Stimulated activated naive CD4-positive, alpha-beta T cell (primary cell): ENCODE data around the gene FHL3.

Experiments used
- DNase-seq, 6 experiments: peaks; one replicate each; lab custom pipeline; 2025; lab: John Stamatoyannopoulos, UW

The FHL3 gene, protein sequence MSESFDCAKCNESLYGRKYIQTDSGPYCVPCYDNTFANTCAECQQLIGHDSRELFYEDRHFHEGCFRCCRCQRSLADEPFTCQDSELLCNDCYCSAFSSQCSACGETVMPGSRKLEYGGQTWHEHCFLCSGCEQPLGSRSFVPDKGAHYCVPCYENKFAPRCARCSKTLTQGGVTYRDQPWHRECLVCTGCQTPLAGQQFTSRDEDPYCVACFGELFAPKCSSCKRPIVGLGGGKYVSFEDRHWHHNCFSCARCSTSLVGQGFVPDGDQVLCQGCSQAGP

DNA sequence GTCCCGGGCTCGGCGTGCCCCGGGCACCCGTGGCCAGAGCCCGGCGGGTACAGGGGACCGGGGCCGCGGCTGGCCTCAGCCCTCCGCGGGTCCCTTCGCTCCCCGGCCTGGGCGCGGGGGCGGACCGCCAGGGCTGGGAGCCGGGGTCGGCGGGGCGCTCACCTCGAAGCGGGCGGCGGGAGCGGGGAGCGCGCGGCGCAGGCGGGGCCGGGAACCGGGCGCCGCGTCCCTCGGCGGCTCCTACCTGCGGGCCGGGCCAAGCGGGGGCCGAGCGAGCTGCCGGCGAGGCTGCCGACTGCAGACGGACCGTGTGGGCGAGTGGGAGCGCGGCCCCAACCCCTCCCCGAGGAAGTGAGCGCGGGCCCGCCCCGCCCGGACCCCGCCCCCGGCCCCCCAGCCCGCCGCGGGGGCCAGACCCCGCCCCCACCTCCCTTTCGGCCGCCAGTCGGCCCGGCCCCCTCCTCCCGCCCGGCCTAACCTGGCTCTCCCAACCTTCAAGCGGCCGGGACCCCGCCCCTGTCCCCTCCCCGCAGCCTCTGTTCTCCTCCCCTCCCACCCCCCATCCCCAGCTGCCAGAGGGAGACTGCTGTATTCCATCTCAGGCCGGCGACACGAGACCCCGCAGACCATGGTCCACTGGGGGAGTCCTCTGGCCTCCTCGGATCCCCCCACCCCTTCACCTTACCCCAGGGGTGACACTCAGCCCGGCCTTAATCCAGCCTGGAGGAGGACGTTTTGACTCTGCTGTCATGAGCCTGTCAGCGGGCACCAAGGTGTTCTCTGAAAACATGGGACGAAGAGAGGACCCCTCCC lies at the start of gene FHL3:
Gene FHL3 (minus strand): TSS at position 320 of the 813 bp plus-strand sequence. CDS start 6,102 bp downstream, outside the sequence.
- DNase-seq = peak in 5 of 6 experiments; percentile 6 to 62 (median 35)

DNA sequence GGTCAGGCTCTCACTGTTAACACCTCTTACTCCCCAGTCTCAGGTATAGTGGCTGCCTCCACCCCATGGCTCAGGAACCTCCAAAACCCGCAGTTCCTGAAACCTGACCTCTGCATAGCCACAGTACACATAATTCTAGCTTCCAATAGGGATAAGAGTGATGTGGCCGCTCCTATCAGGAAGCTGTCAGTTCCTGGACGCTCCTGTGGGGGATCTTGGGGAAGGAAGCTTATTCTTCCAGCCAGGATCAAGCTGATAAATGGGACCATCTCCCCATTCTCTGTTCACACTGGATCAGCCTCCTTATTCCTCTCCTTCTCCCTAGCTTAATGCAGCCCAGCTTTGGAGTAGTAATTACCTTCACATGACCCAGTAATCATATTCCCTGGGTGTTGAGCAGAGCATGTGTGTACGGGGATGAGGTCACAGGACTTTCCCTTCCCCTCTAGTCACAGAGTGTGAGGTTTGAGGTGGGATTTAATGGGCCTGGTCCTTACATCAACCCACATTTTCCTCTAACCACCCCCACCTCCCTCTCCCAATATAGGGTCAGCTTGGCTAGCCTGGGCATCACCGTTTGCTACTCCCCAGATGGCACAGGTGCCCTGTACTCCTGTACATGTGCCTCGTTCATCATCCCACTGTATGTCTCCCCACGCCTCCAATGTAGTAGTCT lies 48.2 kb upstream of the FHL3 start:
- DNase-seq = no peak

DNA sequence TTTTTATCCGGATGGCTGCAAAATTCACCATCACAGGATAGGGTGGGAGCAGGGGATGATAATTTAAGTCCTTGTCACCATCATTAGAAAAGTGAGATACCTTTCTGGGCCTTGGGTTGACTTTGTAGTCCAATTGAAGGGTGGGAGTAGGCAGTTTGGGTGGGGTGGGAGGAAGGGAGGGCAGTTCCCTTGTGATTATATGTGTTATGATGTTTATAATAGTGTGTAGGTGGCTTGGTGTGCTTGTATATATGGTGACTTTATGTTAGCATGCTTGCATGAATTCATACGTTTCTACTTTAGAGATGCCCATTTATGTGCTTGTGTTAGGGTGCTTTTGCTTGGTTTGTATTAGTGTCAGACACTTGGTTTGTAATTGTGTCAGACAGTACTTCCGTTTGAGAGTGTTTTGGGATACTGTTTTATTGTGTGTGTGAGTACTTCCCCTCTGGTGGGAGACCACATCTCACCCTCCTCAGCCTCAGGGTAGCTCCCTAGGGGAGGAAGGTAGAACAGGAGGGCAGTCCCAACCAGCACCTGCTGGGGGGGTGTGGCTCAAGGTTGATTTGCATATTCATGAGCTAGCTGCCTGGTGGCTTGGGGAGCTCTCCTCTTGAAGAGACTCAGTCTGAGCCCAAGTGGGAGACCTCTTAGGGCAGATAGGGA lies 47.6 kb upstream of the FHL3 start:
- DNase-seq = no peak

- DNase-seq = no peak
Measured at GRCh38 chr1:38051079-38051543, 45.8 kb upstream of the FHL3 start.

- DNase-seq = no peak
Measured at GRCh38 chr1:38050397-38051078, 45.2 kb upstream of the FHL3 start.

DNA sequence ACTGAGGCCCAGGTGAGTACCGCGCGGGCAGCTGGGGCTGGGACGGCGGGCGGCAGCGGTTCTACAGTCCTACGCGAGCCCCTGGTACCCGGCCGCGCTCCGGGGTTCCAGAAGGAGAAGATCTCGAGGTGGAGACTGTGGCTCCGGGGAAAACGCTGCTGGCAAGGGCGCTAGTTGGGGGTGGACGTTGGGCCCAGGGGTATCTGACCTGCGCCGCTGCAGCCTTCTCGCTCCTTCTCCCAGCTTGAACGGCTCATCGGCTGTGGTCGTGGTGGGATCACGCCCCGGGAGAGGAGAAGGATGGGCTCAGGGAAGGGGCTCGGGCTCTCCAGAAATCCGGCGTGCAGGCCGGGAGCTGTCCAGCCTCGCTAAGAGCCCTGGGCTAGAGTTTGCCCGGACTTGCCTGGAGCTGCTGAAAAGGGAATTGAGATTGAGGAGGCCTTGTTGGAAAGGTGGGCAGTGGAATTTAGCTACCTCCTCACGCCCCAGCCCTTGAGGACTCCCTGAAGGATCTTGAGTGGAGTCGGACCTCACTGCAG lies 42.4 kb upstream of the FHL3 start:
- peak in 1 of 6 experiments; percentile 29 for DNase-seq

GRCh38 chr1:38046884-38047602 lies 41.7 kb upstream of the FHL3 start:
- peak in 5 of 6 experiments; percentile 37 to 62 (median 51) for DNase-seq

DNA sequence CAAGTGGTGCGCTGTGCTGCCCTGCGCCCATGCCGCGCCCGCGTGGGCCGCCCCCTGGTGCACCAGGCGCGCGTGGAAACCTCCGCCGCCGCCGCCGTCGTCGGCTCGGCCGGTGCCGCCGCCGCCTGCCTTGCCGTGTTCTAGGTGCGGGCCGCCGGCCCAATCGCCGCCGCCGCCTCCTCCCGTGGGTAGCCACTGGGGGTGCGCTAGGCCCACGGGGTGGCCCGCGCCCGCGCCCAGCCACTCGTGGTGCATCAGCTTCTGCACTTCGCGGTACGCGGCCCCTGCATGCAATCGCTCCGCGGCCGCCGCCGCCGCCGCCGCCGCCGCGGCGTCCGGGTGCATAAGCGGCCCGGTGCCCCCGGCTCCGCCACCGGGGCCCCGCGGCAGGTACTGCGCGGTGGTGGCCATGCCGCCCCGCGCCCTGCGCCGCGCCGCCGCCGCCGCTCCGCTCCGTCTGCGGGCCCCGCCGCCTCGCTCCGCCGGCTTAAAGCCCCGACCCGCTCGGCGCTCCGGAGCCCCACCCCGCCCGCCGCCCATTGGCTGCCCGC lies 41.1 kb upstream of the FHL3 start, which contains the start of gene POU3F1:
Gene POU3F1 (minus strand): TSS at position 461 of the 551 bp plus-strand sequence. CDS start 50 bp downstream, at position 411.
- DNase-seq = peak in 2 of 6 experiments; percentile 21 to 48

- DNase-seq = no peak
Measured at GRCh38 chr1:38045401-38046332, 40.4 kb upstream of the FHL3 start.

GRCh38 chr1:38044221-38045215 lies 39.2 kb upstream of the FHL3 start:
- DNase-seq = peak in 1 of 6 experiments; percentile 12

- no peak for DNase-seq
Measured at GRCh38 chr1:38043036-38043747, 37.9 kb upstream of the FHL3 start.

- DNase-seq = no peak
Measured at GRCh38 chr1:38041936-38042834, 36.9 kb upstream of the FHL3 start.

GRCh38 chr1:38039331-38040088 lies 34.2 kb upstream of the FHL3 start:
- DNase-seq = no peak

GRCh38 chr1:38038861-38039260 lies 33.5 kb upstream of the FHL3 start:
- no peak for DNase-seq
